ENCODE measurements around the gene TSNAX.

The TSNAX gene

GRCh38 chr1:231519166-231519565 is 9.3 kb upstream of the TSNAX start:
- DNase-seq, result no peak

DNA sequence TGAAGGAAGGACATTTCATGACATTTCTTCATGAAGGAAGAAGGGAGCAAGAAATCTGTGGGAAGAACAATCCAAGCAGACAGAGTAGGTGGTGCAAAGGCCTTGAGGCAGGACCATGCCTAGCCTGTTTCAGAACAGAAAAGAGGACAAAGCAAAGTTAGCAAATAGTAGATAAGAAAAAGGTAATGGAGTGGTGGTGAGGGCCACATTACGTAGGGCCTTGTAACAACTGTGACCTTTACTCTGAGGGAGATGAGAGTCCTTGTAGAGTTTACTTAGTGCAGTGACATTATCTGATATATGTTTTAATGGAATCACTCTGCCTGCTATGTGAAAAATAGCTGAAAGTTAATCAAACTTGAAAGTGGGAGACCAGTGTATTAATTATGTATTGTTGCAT is 6.4 kb upstream of the TSNAX start:
- no peak for DNase-seq

DNA sequence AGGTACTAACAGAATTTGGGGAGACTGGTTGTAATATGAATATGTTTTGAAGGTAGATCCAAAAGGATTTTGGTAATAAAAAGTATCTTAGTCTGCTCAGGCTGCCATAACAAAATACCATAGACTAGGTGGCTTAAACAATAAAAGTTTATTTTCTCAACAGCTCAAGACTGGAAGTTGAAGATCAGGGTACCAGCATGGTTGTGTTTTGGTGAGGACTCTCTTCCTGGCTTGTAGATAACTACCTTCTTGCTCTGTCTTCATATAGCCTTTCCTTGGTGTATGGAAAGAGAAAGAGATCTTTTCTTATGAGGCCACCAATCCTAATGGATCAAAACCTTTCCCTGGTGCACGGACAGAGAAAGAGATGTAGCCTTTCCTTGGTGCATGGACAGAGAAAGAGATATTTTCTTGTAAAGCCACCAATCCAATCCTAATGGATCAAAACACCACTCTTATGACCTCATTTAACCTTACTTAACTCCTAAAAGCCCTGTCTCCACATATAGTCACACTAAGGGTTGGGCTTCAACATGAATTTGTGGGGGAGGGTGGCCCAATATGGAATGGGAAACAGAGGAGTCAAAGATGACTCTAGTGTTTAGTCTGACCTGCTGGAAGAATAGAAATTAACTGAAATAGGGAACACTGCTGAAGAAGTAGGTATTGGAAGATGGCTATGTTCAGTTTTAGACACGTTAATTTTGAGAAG is 5.4 kb upstream of the TSNAX start:
- no peak for DNase-seq

DNA sequence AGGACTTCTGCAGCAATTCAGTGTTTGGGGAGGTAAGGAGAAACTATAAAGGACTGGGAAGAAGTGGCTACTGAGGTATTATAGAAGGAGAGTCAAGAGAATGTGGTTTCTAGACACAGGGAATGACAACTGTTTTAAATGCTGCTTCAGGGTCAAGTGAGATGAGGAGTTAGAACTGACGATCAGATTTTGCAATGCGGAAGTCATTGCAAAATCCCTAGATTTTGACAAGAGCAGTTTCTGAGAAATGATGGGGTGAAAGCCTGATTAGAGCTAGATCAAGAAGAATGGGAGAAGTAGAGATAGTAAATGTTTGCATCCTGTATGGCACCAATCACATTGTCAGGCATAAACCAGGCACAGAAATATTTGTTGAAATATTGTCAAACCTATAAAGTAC is 4.7 kb upstream of the TSNAX start:
- no peak for DNase-seq

- no peak for DNase-seq
Measured at GRCh38 chr1:231526536-231526935, 1.9 kb upstream of the TSNAX start.

DNA sequence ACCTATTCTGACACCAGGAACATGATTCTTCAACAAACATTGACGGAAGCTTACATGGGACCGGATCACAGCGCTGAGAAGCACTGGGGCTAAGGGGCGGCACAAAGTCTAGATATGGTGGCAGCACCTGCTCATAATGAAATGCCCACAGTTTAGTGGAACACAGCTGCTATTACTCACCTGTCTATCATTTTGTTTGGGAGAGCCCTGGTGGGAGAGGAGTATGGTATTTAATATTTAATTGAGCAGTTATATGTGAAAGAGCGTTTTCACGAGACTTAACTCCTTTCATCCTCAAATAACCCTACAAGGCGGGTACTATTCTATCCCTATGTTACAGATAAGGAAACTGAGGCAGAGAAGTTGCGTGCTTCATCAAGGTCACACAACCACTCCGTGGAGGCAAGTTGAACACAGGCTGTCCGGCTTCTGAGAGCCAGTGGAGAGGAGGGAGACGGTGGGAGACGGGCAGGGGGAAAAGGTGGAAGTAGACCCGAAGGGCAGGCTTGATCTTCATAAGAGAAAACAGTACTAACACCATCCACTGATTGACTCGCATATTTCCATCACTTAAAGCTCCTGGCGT is 790 bp upstream of the TSNAX start:
- no peak for DNase-seq

GRCh38 chr1:231533240-231533639 is 4.8 kb downstream of the TSNAX start:
- DNase-seq, result no peak

GRCh38 chr1:231534703-231535159 is 6.3 kb downstream of the TSNAX start:
- no peak for DNase-seq

GRCh38 chr1:231536099-231536498 is 7.6 kb downstream of the TSNAX start:
- no peak for DNase-seq

DNA sequence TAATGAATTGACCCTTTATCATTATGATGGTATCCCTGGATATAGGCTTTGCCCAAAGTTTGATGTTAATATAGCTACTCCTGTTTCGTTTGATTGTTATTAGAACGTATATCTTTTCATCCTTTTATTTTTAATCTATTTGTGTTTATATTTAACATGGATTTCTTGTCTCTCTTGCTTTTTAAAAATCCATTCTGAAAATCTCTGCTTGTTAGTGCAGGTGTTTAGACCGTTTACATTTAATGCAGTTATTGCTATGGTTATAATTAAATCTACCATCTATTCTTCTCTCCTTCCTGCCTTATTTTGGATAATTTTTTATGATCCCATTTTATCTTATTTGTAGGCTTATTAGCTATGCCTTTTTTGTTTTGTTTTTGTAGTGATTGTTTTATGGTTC is 12.4 kb downstream of the TSNAX start:
- DNase-seq, result no peak

DNA sequence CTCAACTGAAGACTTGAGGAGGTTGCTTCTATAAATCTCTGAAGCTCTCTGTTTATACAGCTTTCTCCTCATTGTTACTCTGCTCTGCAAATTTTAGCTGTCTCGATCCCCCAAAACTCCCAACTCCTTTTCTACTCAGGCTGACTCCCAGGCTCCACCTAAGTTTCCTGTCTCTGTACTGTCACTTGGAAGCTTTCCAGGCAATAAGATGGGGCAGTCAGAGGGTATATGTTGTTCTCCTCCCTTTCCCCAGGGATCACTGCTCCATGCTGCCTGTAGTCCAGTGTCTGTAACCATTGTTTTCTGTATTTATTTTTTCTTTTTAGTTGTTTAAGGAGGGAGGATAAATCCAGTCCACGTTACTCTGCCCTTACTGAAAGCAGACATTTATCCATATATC is 13.4 kb downstream of the TSNAX start:
- peak; percentile 7 for DNase-seq

DNA sequence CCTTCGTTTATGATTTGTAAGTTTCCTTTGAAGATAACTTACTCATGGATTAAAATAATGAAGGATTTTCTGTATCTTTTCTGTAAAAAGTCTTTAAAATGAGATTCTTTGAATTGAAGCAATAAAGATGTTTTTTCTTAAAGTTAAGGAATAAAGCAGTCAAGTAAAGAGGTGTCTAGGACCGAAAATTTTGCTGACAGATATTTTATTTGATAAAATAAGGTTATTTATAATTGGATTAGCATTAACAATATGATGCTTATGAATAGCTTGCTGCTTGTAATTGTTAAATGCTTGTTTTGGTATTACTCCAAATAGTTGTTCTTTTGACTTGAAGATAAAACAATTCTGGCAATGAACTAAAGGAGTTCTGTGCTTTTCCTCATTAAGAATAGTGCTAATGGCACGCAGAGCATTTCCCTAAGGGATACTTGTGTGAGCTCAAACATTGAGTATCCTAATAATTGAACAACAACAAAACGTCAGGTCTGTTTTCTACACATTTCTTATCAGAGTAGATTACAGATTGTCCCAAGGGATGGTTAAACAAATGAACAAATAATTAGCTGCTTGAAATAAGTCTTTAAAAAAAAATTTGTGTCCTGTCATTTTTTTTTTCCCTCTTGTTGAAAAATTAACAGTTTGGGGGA is 16.6 kb downstream of the TSNAX start:
- no peak for DNase-seq

DNA sequence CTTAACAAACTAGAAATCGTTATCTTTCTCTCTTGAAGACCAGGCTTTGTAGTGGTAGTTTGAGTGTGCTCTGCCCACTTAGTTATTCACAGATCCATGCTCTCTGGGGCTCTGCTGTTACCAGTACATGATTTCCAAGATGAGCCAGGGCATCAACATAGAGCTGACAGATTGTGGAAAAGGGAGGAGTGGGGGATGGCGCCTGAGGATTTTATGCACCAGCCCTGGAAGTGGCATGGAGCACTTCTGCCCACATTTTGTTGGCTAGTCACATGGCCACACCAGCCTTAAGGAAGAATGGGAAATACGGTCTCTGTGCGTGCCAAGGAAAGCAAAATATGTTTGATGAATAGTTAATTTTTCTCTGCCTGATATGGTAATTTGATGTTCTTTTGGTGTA is 18.2 kb downstream of the TSNAX start:
- no peak for DNase-seq

DNA sequence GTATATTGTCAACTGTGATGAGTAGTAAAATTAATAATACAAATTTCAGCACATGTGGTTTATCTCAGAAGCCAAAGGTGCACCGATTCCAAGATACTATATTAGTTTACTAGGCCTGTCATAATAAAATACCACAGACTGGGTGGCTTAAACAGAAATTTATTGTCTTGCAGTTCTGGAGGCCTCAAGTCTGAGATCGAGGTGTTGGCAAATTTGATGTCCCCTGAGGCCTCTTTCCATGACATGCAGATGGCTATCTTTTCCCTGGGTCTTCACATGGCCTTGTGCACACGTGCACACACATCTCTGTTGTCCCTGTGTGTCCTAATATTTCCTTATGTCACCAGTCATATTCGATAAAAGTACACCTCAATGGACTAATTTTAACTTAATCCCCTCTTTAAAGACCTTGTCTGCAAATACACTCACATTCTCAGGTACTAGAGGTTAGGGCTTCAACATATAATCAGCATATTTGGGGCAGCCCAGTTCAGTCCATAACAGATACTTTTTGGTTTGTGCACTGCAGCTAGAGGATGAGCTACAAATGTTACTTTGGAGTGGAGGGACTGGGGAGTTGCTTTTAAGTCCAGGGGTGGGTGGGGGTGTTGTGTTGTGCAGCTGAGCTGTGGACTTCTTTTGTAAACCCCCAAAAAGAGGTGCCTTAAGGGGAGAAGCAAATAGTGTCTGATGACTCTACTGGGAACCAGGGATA is 21.4 kb downstream of the TSNAX start:
- DNase-seq, result no peak

DNA sequence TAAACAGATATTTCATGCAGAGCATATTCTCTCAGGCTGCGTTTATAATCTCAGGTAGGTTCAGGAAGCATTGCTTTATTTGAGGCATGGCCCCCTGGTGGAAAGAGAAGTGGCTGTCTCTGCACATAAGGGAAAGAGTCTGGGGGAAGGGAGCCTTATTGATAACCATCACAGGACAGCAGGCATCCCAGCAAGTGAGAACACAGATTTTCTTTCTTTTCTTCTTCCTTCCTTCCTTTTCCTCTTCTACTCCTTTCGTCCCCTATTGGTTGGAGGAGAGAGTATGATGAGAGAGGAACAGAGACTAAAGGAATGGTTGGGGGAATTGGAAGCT is 21.9 kb downstream of the TSNAX start:
- peak; percentile 3 for DNase-seq

- DNase-seq, result no peak
Measured at GRCh38 chr1:231553320-231553719, 24.9 kb downstream of the TSNAX start.

DNA sequence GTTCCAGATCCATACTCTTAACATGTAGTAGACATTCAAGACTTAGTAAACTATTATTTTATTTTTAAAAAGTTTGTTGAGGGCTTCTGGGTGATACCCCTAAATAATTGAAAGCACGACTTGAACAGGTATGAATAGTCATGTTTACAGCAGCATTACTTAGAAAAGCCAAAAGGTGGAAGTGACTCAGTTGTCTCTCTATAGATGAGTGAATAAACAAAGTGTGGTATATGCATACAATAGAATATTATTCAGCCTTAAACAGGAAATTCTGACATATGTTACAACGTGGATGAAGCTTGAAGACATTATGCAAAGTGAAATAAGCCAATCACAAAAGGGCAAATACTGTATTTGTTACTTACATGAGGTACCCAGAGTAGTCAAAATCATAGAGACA is 26.5 kb downstream of the TSNAX start:
- DNase-seq, result no peak

DNA sequence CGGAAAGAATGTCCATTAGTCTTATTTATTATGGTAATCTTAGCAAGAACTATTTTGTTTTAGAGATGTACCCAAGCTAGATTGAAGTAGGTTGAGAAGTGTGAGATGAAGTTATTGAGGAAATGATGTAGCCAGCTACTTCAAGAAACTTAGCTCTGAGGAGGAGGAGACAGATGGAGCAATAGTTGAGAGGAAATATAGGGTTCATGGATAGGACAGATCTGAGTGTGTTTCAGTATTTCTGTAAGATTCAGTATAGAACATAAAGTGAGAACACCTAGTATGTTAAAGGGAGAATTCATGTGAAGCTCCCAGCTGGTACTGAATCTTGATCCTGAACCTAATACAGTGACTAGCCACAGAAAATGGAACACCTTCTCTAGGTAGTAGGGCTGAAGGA is 28.9 kb downstream of the TSNAX start:
- no peak for DNase-seq

DNA sequence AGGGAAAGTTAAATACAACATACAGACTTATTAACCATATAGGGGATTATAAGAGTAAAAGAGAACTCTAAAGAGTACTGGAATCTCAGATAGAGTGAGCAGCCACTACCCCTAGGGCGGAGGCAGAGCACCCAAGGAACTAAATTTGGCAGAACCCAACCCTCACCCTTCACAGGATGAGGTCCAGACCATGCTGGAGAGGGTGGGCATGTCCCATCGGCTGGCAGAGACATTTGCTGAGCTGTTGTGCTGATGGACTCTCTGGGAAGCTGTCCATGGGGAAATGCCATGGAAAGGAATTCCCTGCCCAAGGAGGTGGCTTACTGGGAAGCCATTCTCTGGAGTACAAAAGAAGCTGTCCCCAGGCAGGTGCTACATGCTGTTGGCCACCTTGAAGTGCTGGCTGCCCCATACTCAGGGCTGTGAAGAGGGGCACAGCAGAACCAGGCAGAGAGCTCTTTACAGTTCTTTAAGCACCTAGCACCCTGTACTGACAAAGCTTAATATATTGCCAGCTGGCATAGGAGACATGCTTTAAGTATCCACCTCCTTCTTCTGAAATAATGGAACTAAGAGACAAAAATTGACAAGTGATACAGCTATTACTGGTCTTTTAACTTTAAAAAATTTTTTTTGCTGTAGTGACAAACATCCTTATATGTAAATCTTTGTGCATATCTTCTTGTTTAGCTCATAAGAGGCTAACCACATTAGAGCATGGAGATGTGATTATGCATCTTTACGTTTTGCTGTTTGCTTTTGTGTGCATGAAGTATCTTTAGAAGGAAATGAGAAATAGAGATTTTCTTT is 29.6 kb downstream of the TSNAX start:
- DNase-seq, result peak; percentile 31

DNA sequence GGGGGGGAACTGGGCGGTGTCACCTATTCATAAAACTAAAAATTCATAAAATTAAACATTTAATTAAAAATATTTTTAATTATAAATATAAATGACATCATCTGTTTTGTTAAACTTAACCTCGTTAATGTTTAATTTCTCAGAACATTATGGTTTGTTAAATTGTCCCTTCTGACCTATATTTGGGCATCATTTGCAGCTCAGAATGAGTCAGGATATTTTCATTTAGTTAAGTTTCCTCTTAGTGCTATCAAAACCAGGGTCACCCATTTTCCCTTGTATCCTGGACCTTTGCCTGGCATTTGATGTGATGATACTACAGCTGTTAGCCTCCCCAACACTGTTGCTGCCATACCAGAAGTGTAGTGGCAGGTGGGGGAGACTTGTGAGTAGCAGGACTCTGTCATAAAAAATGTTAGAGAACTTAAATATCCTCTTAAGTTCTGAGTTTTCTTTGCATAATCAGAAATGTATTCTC is 30.3 kb downstream of the TSNAX start:
- no peak for DNase-seq

- no peak for DNase-seq
Measured at GRCh38 chr1:231561647-231562383, 33.3 kb downstream of the TSNAX start.

GRCh38 chr1:231563247-231563646 is 34.8 kb downstream of the TSNAX start:
- DNase-seq, result no peak

Measured in fibroblast of skin of scalp (primary cell).